HCT116 (cell line): ENCODE measurements around the gene INAVA. TPM values are rescaled to one million over a fixed set of nuclear protein-coding genes. Genes with fewer than 3 reads are reported as not detected.

Experiments used
- ATAC-seq: fragments of 200-7000 bp; cut with Tn5 transposase; 2 replicates; pipeline ENCODE4 v1.9.1; 2020; ENCODE audit warnings: mild to moderate bottlenecking, moderate library complexity
- BruUV-seq: library from RNA; stranded (reverse); fragments of 400-500 nt; replicated peaks from 2 replicates; lab custom pipeline; 2021; lab: Mats Ljungman, UMichigan
- CTCF ChIA-PET: fragments of 300-600 bp; sonication (Branson Sonifier 250); formaldehyde crosslinking; loops from one replicate; lab custom pipeline; 2021; ENCODE audit warnings: antibody characterized with exemption; lab: Charles Lee
- POLR2A ChIA-PET: fragments of 300-600, 350-600 bp; sonication (Branson Sonifier 250); formaldehyde crosslinking; loops from one replicate; lab custom pipeline; 2021; ENCODE audit warnings: antibody characterized with exemption; lab: Charles Lee
- RAD21 ChIA-PET, 2 experiments: fragments of 300-600 bp; sonication (Branson Sonifier 250); formaldehyde crosslinking; loops; one replicate each; lab custom pipeline; 2023; ENCODE audit warnings: low total read pairs in 2 of 2; ENCODE audit not compliant: uncharacterized antibody in 2 of 2, unreplicated experiment in 2 of 2, low non-redundant PET in 1 of 2; lab: Charles Lee
- DNase-seq: peaks from one replicate; pipeline ENCODE4 v3.0.0-alpha.2; 2010; ENCODE audit warnings: low read depth, low spot score
- H2AFZ ChIP-seq: fragments of 200-600 bp; shearing (Covaris generic), sonication (generic); 2 replicates; pipeline ENCODE4 v1.6.1; 2017; ENCODE audit warnings: low read depth, mixed run types, mixed read lengths, antibody characterized with exemption, low read length; ENCODE audit not compliant: poor library complexity, severe bottlenecking
- H3K27ac ChIP-seq: 2 replicates; pipeline ENCODE4 v1.5.1; 2012; ENCODE audit warnings: low read depth, low read length
- H3K27me3 ChIP-seq: fragments of 200-600 bp; sonication (generic); 2 replicates; pipeline ENCODE4 v1.6.1; 2016; ENCODE audit warnings: mixed run types, low read length, mixed read lengths; ENCODE audit not compliant: insufficient read depth
- H3K36me3 ChIP-seq, 2 experiments: fragments of 200-500 bp in 1 of 2; fragments of 200-600 bp in 1 of 2; sonication (Bioruptor generic) in 1 of 2; sonication (generic) in 1 of 2; 2 replicates each; pipeline versions ENCODE4 v1.5.1 to v1.6.1; 2014 to 2016; ENCODE audit warnings: low read length in 2 of 2, inconsistent platforms in 1 of 2, mixed read lengths in 1 of 2, mixed run types in 1 of 2; ENCODE audit not compliant: insufficient read depth in 2 of 2, control insufficient read depth in 1 of 2
- H3K4me1 ChIP-seq, 2 experiments: fragments of 200-600 bp in 1 of 2; sonication (generic) in 1 of 2; 2 replicates each; pipeline versions ENCODE4 v1.5.1 to v1.6.1; 2012 to 2017; ENCODE audit warnings: low read length in 2 of 2, inconsistent platforms in 1 of 2, mild to moderate bottlenecking in 1 of 2, mixed read lengths in 1 of 2, mixed run types in 1 of 2, moderate library complexity in 1 of 2; ENCODE audit not compliant: insufficient read depth in 2 of 2, control insufficient read depth in 1 of 2
- H3K4me2 ChIP-seq: fragments of 200-600 bp; sonication (generic); 2 replicates; pipeline ENCODE4 v1.6.1; 2017; ENCODE audit warnings: mixed run types, low read length, mixed read lengths
- H3K4me3 ChIP-seq, 2 experiments: fragments of 200-600 bp in 1 of 2; sonication (generic) in 1 of 2; replicated peaks in 1 of 2; 2 replicates each; pipeline ENCODE4 v1.5.1; 2011 to 2016; ENCODE audit warnings: low read length in 2 of 2, control low read depth in 1 of 2, low read depth in 1 of 2, mild to moderate bottlenecking in 1 of 2, mixed read lengths in 1 of 2, mixed run types in 1 of 2
- H3K79me2 ChIP-seq: fragments of 200-600 bp; sonication (generic); 2 replicates; pipeline ENCODE4 v1.6.1; 2017; ENCODE audit warnings: mild to moderate bottlenecking, mixed run types, low read length, moderate library complexity, mixed read lengths; ENCODE audit not compliant: insufficient read depth
- H3K9ac ChIP-seq: fragments of 200-600 bp; sonication (generic); 2 replicates; pipeline ENCODE4 v1.6.1; 2016; ENCODE audit warnings: low read length, mixed read lengths
- H3K9me2 ChIP-seq: fragments of 200-600 bp; sonication (generic), shearing (Covaris generic); 2 replicates; pipeline ENCODE4 v1.6.1; 2017; ENCODE audit warnings: mixed run types, mild to moderate bottlenecking, moderate library complexity; ENCODE audit not compliant: insufficient read depth
- H3K9me3 ChIP-seq, 2 experiments: fragments of 200-500 bp in 1 of 2; fragments of 200-600 bp in 1 of 2; sonication (Bioruptor generic) in 1 of 2; sonication (generic) in 1 of 2; 2 replicates each; pipeline ENCODE4 v1.6.1; 2014 to 2017; ENCODE audit warnings: low read length in 2 of 2, mixed read lengths in 2 of 2, inconsistent platforms in 1 of 2, low read depth in 1 of 2, mild to moderate bottlenecking in 1 of 2, mixed run types in 1 of 2, moderate library complexity in 1 of 2; ENCODE audit not compliant: control insufficient read depth in 1 of 2, insufficient read depth in 1 of 2
- H4K20me1 ChIP-seq: fragments of 200-600 bp; sonication (generic), shearing (Covaris generic); 2 replicates; pipeline ENCODE4 v1.6.1; 2017; ENCODE audit warnings: mixed run types, mild to moderate bottlenecking, moderate library complexity; ENCODE audit not compliant: insufficient read depth
- ATF3 ChIP-seq: IDR thresholded peaks from 2 replicates; pipeline ENCODE4 v1.6.1; 2012
- CBX3 ChIP-seq: IDR thresholded peaks from 2 replicates; pipeline ENCODE4 v1.6.1; 2012; ENCODE audit warnings: low read depth
- CEBPB ChIP-seq: IDR thresholded peaks from 2 replicates; pipeline ENCODE4 v1.6.1; 2012; ENCODE audit warnings: low read depth
- CTCF ChIP-seq, 3 experiments: fragments of 200-600 bp in 1 of 3; sonication (generic) in 1 of 3; IDR thresholded peaks in 2 of 3; conservative IDR thresholded peaks in 1 of 3; 2 replicates each; pipeline ENCODE4 v1.5.1; 2012 to 2017; ENCODE audit warnings: low read depth in 2 of 3, low read length in 2 of 3, antibody characterized with exemption in 1 of 3, borderline replicate concordance in 1 of 3, control low read depth in 1 of 3, mild to moderate bottlenecking in 1 of 3, mixed read lengths in 1 of 3, mixed run types in 1 of 3, moderate library complexity in 1 of 3; ENCODE audit not compliant: insufficient read depth in 1 of 3
- EGR1 ChIP-seq: IDR thresholded peaks from 2 replicates; pipeline ENCODE4 v1.6.1; 2012; ENCODE audit warnings: low read depth
- ELF1 ChIP-seq: IDR thresholded peaks from 2 replicates; pipeline ENCODE4 v1.6.1; 2012; ENCODE audit warnings: low read depth, borderline replicate concordance
- EZH2 ChIP-seq: fragments of 200-600 bp; sonication (generic); IDR thresholded peaks from 2 replicates; pipeline ENCODE4 v1.6.1; 2017; ENCODE audit warnings: antibody characterized with exemption, mixed run types
- EZH2phosphoT487 ChIP-seq: fragments of 200-600 bp; IDR thresholded peaks from 2 replicates; pipeline ENCODE4 v1.6.1; 2018; ENCODE audit warnings: antibody characterized with exemption, borderline replicate concordance
- FOSL1 ChIP-seq: IDR thresholded peaks from 2 replicates; pipeline ENCODE4 v1.6.1; 2012; ENCODE audit warnings: low read depth
- JUND ChIP-seq: IDR thresholded peaks from 2 replicates; pipeline ENCODE4 v1.6.1; 2012
- MAX ChIP-seq: IDR thresholded peaks from 2 replicates; pipeline ENCODE4 v1.6.1; 2012
- POLR2A ChIP-seq: IDR thresholded peaks from 2 replicates; pipeline ENCODE4 v1.7.0; 2011; ENCODE audit warnings: borderline replicate concordance; ENCODE audit not compliant: insufficient read depth, insufficient read length; ENCODE audit errors: extremely low read depth
- POLR2AphosphoS5 ChIP-seq: IDR thresholded peaks from 2 replicates; pipeline ENCODE4 v1.6.1; 2011; ENCODE audit warnings: mild to moderate bottlenecking, low read depth, low read length, moderate library complexity
- RAD21 ChIP-seq: IDR thresholded peaks from 2 replicates; pipeline ENCODE4 v1.6.1; 2012; ENCODE audit warnings: low read depth, mild to moderate bottlenecking
- SP1 ChIP-seq: IDR thresholded peaks from 2 replicates; pipeline ENCODE4 v1.6.1; 2012; ENCODE audit warnings: low read depth
- SRF ChIP-seq: IDR thresholded peaks from 2 replicates; pipeline ENCODE4 v1.6.1; 2012; ENCODE audit warnings: low read depth
- YY1 ChIP-seq: IDR thresholded peaks from 2 replicates; pipeline ENCODE4 v1.6.1; 2011; ENCODE audit warnings: low read length, low read depth, moderate library complexity, mild to moderate bottlenecking; ENCODE audit not compliant: insufficient replicate concordance; ENCODE audit errors: extremely low read depth
- ZBTB33 ChIP-seq: IDR thresholded peaks from 2 replicates; pipeline ENCODE4 v1.6.1; 2011; ENCODE audit warnings: mild to moderate bottlenecking, low read length, moderate library complexity; ENCODE audit not compliant: insufficient replicate concordance; ENCODE audit errors: extremely low read depth
- ZFX ChIP-seq: fragments of 450-650 bp; IDR thresholded peaks from 2 replicates; pipeline ENCODE4 v1.6.1; 2017
- intact Hi-C: fragments of 100-400 bp; cut with micrococcal nuclease; formaldehyde crosslinking; loops from 2 replicates; pipeline ENCODE4 v1.10.0; 2022
- total RNA-seq: library from RNA; stranded (reverse); gene quantifications from one replicate; pipeline ENCODE4 v1.2.1, GENCODE V29; 2021; ENCODE audit not compliant: unreplicated experiment

The INAVA gene
- total RNA-seq, 1 experiment from 2014 or later, result 18.8 TPM

GRCh38 chr1:200906491-200906890 lies 11.8 kb downstream of the INAVA start:
- intact Hi-C loops, result no loop called here
- no TSS peak for BruUV-seq

GRCh38 chr1:200907611-200908097 lies 13.0 kb downstream of the INAVA start:
- no peak for DNase-seq

More at GRCh38 chr1:200906491-200906890, 11.8 kb downstream of the INAVA start:
- no peak overlapping the region for H3K4me3 ChIP-seq
- ChIA-PET POLR2A (no interaction called here), RAD21 (no interaction called here), CTCF (no interaction called here)
- ATAC-seq (no peak), DNase-seq (no peak)
- H3K79me2 ChIP-seq, result no peaks in the 10 kb centered on the region
- no peaks in the 10 kb centered on the region for H3K9me2 ChIP-seq
- peaks cover 0 to 5% of the 10 kb centered on the region in 2 experiments; a peak in 2 of 4 replicates for H3K36me3 ChIP-seq
- TF ChIP-seq FOSL1 (no peak), SRF (no peak), EZH2 (no peak), CBX3 (no peak)
- no peak overlapping the region for H3K4me2 ChIP-seq
- no peaks in the 10 kb centered on the region for H3K4me1 ChIP-seq
- no peak overlapping the region for H2AFZ ChIP-seq
- no peaks in the 10 kb centered on the region for H3K27me3 ChIP-seq
- no peaks in the 10 kb centered on the region for H3K9me3 ChIP-seq
- no peaks in the 10 kb centered on the region for H4K20me1 ChIP-seq
- H3K27ac ChIP-seq, result no peak overlapping the region
- no peak overlapping the region for H3K9ac ChIP-seq

More at GRCh38 chr1:200907611-200908097, 13.0 kb downstream of the INAVA start:
- Histone ChIP-seq H3K27me3 (no peaks in the 10 kb centered on the region), H3K9me2 (no peaks in the 10 kb centered on the region), H3K27ac (no peak overlapping the region), H3K4me1 (no peaks in the 10 kb centered on the region), H4K20me1 (no peaks in the 10 kb centered on the region), H3K9me3 (no peaks in the 10 kb centered on the region), H3K4me2 (no peak overlapping the region), H3K36me3 (no peaks in the 10 kb centered on the region; a peak in 1 of 4 replicates), H2AFZ (no peak overlapping the region), H3K9ac (no peak overlapping the region), H3K4me3 (no peak overlapping the region), H3K79me2 (no peaks in the 10 kb centered on the region)
- ChIA-PET CTCF (no interaction called here), POLR2A (no interaction called here), RAD21 (no interaction called here)
- intact Hi-C loops, result no loop called here
- no TSS peak for BruUV-seq
- no peak for ATAC-seq
- no peak for TF ChIP-seq CEBPB
- TF ChIP-seq FOSL1, result no peak
- TF ChIP-seq MAX, result no peak
- no peak for TF ChIP-seq POLR2AphosphoS5
- TF ChIP-seq RAD21, result no peak
- TF ChIP-seq POLR2A, result no peak
- TF ChIP-seq ZFX, result no peak
- TF ChIP-seq YY1, result no peak
- no peak for TF ChIP-seq ELF1
- TF ChIP-seq SP1, result no peak
- TF ChIP-seq ZBTB33, result no peak
- TF ChIP-seq EZH2phosphoT487, result no peak
- no peak for TF ChIP-seq CBX3
- no peak for TF ChIP-seq JUND
- no peak for TF ChIP-seq EGR1
- no peak for TF ChIP-seq ATF3
- TF ChIP-seq CTCF (IDR thresholded peaks at IDR 0.05 in 2 of 3, conservative IDR thresholded peaks at IDR 0.05 in 1 of 3; ENCODE audit: borderline replicate concordance in 1 of 3, insufficient read depth in 1 of 3, low read depth in 2 of 3, low read length in 2 of 3), result no peak
